Sigmoid colon (tissue), 7 donors: ENCODE measurements around the gene SLC47A2. TPM values are rescaled to one million over a fixed set of nuclear protein-coding genes. Genes with fewer than 3 reads are reported as not detected.

ENCODE experiments used
- DNase-seq: peaks from one replicate; pipeline ENCODE4 v3.0.0-alpha.2; 2019
- H3K27ac ChIP-seq, 4 donors: fragments of 200-600 bp; sonication (generic); one replicate each; pipeline ENCODE4 v1.5.1; 2016 to 2019; ENCODE audit warnings: mild to moderate bottlenecking in 1 of 4
- H3K27me3 ChIP-seq, 3 donors: fragments of 200-600 bp; sonication (generic); one replicate each; pipeline ENCODE4 v1.5.1; 2019; ENCODE audit warnings: mild to moderate bottlenecking in 1 of 3
- H3K36me3 ChIP-seq, 4 donors: fragments of 200-600 bp; sonication (generic); one replicate each; pipeline ENCODE4 v1.5.1; 2016 to 2019
- H3K4me1 ChIP-seq, 4 donors: fragments of 200-600 bp; sonication (generic); one replicate each; pipeline ENCODE4 v1.5.1; 2017 to 2019
- H3K4me3 ChIP-seq, 4 donors: fragments of 200-600 bp; sonication (generic); one replicate each; pipeline ENCODE4 v1.5.1; 2017 to 2019; ENCODE audit warnings: mild to moderate bottlenecking in 2 of 4, moderate library complexity in 1 of 4
- H3K9me3 ChIP-seq, 4 donors: fragments of 200-600 bp in 3 of 4; sonication (generic) in 3 of 4; one replicate each; pipeline versions ENCODE4 v1.5.1 to v1.6.1; 2013 to 2019
- CTCF ChIP-seq, 4 experiments: fragments of 450-650 bp in 3 of 4; fragments of 200-600 bp in 1 of 4; IDR thresholded peaks; one replicate each; pipeline ENCODE4 v1.5.1; 2016 to 2019; ENCODE audit warnings: antibody characterized with exemption in 4 of 4, mild to moderate bottlenecking in 3 of 4, moderate library complexity in 2 of 4
- EP300 ChIP-seq, 4 donors: sonication (generic); formaldehyde crosslinking; IDR thresholded peaks; one replicate each; pipeline ENCODE4 v1.6.1; 2017; ENCODE audit warnings: antibody characterized with exemption in 4 of 4
- POLR2A ChIP-seq, 2 donors: fragments of 450-650 bp; IDR thresholded peaks; one replicate each; pipeline ENCODE4 v1.6.1; 2016; ENCODE audit warnings: antibody characterized with exemption in 2 of 2, mild to moderate bottlenecking in 2 of 2, moderate library complexity in 2 of 2
- POLR2AphosphoS5 ChIP-seq, 4 donors: sonication (generic); formaldehyde crosslinking; IDR thresholded peaks; one replicate each; pipeline ENCODE4 v1.6.1; 2017; ENCODE audit warnings: antibody characterized with exemption in 4 of 4
- WGBS, 2 donors: extraction: QIAGEN DNeasy Blood & Tissue Kit; methylation state at CpG; one replicate each; pipeline ENCODE4 v1.1.7; 2013; 5-methylcytosine and 5-hydroxymethylcytosine counted together
- intact Hi-C: fragments of 100-400 bp; cut with DNase I; formaldehyde crosslinking; loops from one replicate; pipeline ENCODE4 v1.15.1; 2023
- polyA plus RNA-seq, 3 donors: library from polyadenylated mRNA; stranded (reverse); fragments of 200-250 nt; gene quantifications; one replicate each; pipeline ENCODE4 v1.2.3, GENCODE V29; 2013
- total RNA-seq, 4 donors: library from RNA; depleted of rRNA; stranded (reverse); fragments of >200 nt; gene quantifications; one replicate each; pipeline ENCODE4 v1.1.0, GENCODE V29; 2016
- donor health status: healthy with polysubstance abuse.
- donor health status: Bipolar disorder and iron deficiency.
- donor health status: healthy.

SLC47A2 gene
- total and polyA plus RNA-seq, 7 donors: 0.35 to 0.60 (median 0.46) TPM; not detected in 4

- peaks cover 0 to 30% (median 22%) of the 10 kb centered on the region in 4 donors for H3K4me1 ChIP-seq
- intact Hi-C loops: no loop called here
- WGBS, 2 donors: 83 to 91% methylated on average over 4 of the region's 4 CpGs
- TF ChIP-seq EP300 (IDR thresholded peaks at IDR 0.05): no peak
- no peak for TF ChIP-seq POLR2AphosphoS5 (IDR thresholded peaks at IDR 0.05)
- TF ChIP-seq CTCF (IDR thresholded peaks at IDR 0.05): no peak
- TF ChIP-seq POLR2A (IDR thresholded peaks at IDR 0.05): no peak
- H3K4me3 ChIP-seq: no peak overlapping the region
- H3K36me3 ChIP-seq: no peaks in the 10 kb centered on the region
- H3K9me3 ChIP-seq: no peaks in the 10 kb centered on the region
- no peak for DNase-seq
- H3K27ac ChIP-seq: no peak overlapping the region
- no peaks in the 10 kb centered on the region for H3K27me3 ChIP-seq
Observed at GRCh38 chr17:19730843-19731242, 14.5 kb upstream of the SLC47A2 start.

- TF ChIP-seq POLR2A (IDR thresholded peaks at IDR 0.05): no peak
- no peak for TF ChIP-seq POLR2AphosphoS5 (IDR thresholded peaks at IDR 0.05)
- TF ChIP-seq EP300 (IDR thresholded peaks at IDR 0.05): no peak
- TF ChIP-seq CTCF (IDR thresholded peaks at IDR 0.05): no peak
- intact Hi-C loops: loop anchor here (5.0 kb wide), 1 partner anchor 223 kb away; no protein-coding TSS in a partner anchor
Observed at GRCh38 chr17:19729900-19730299, 13.5 kb upstream of the SLC47A2 start.

GRCh38 chr17:19728084-19728495 is 11.7 kb upstream of the SLC47A2 start:
- peaks cover 0 to 44% (median 35%) of the 10 kb centered on the region in 4 donors for H3K4me1 ChIP-seq
- intact Hi-C loops: loop anchor here (1.0 to 5.0 kb wide), 2 partner anchors 80 to 221 kb away; partner anchors contain the start of gene ALDH3A2
- DNase-seq: peak; percentile 95
- 11 to 25% methylated on average over 7 of the region's 7 CpGs for WGBS, 2 donors
- peak overlapping the region; percentile 82 to 93 (median 90) for H3K27ac ChIP-seq
- no peak overlapping the region for H3K4me3 ChIP-seq
- no peaks in the 10 kb centered on the region for H3K9me3 ChIP-seq
- no peaks in the 10 kb centered on the region for H3K36me3 ChIP-seq
- no peaks in the 10 kb centered on the region for H3K27me3 ChIP-seq
- no peak for TF ChIP-seq CTCF (IDR thresholded peaks at IDR 0.05)
- TF ChIP-seq POLR2AphosphoS5 (IDR thresholded peaks at IDR 0.05): peak; percentile 32 to 77 (median 75)
- peak in 2 of 4 donors; percentile 19 to 49 for TF ChIP-seq EP300 (IDR thresholded peaks at IDR 0.05)
- no peak for TF ChIP-seq POLR2A (IDR thresholded peaks at IDR 0.05)

More at GRCh38 chr17:19729900-19730299, 13.5 kb upstream of the SLC47A2 start:
- Histone ChIP-seq H3K36me3 (no peaks in the 10 kb centered on the region), H3K9me3 (no peaks in the 10 kb centered on the region), H3K27ac (peak overlapping the region in 2 of 4 donors; percentile 82 to 93), H3K27me3 (no peaks in the 10 kb centered on the region), H3K4me1 (peaks cover 0 to 32% (median 25%) of the 10 kb centered on the region in 4 donors), H3K4me3 (no peak overlapping the region)
- 96 to 97% methylated on average over 6 of the region's 6 CpGs for WGBS, 2 donors
- DNase-seq: no peak

DNA sequence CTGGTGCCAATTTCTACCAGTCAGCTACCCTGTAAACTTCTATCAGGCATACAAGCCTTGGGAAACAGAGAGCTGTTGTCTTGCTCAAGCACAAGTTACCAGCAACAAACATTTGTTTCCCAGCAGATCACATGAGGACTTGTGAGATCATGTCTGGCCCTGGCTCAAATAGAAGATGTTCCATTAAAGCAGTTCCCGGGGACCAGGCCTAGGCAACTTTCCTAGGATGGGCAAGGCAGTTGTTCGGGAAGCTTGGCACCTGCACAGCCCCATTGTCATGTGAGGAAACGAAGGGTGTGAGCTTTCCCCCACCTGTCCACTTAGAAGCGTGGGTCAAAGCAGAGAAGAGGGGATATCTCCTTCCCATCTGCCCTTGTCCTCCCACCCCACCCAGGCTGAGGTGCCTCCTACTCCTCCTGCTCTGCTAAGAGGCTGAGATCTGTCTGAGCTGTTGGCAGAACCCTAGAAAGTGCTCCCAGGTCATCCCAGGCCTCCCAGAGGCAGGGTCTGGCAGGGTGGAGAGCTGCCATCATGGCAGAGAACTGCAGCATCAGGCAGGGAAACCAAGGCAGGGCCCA is 11.2 kb upstream of the SLC47A2 start:
- peak overlapping the region; percentile 82 to 93 (median 90) for H3K27ac ChIP-seq
- H3K4me1 ChIP-seq: peaks cover 0 to 44% (median 35%) of the 10 kb centered on the region in 4 donors
- intact Hi-C loops: loop anchor here (1.0 to 5.0 kb wide), 2 partner anchors 79 to 220 kb away; partner anchors contain the start of gene ALDH3A2
- WGBS, 2 donors: 22 to 56% methylated on average over 4 of the region's 4 CpGs
- H3K4me3 ChIP-seq: no peak overlapping the region
- no peaks in the 10 kb centered on the region for H3K27me3 ChIP-seq
- no peak for TF ChIP-seq POLR2A (IDR thresholded peaks at IDR 0.05)
- no peak for TF ChIP-seq CTCF (IDR thresholded peaks at IDR 0.05)
- peak; percentile 53 to 86 (median 60) for TF ChIP-seq POLR2AphosphoS5 (IDR thresholded peaks at IDR 0.05)
- TF ChIP-seq EP300 (IDR thresholded peaks at IDR 0.05): peak in 2 of 4 donors; percentile 54 to 67
- H3K9me3 ChIP-seq: no peaks in the 10 kb centered on the region
- peak; percentile 90 for DNase-seq
- no peaks in the 10 kb centered on the region for H3K36me3 ChIP-seq
